Measurements from ENCODE around the gene ENOX1. TPM values are rescaled to one million over a fixed set of nuclear protein-coding genes. Genes with fewer than 3 reads are reported as not detected.

The ENOX1 gene
- polyA plus RNA-seq, 6 donors from 2014 or later = not detected

DNA sequence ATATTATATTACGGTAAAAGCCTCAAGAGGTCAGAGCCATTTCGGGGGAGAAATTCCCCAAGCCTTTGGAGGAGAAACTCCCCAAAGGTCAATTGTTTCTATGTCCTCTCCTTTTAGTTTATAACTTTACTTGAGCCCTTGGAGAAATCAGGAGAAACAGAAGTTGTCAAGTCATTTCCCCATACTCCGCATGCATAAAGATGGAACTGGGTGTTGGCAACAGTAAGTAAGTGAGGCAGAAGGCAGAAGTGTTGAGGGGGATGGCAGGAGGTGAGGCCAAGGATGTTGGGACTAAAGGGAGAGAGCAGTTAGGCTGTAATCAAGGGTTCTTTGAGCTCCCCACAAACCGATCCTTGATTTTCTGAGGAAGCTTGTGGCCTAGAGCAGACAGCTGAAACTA lies 307.9 kb downstream of the ENOX1 start:
- H3K27ac Mint-ChIP-seq = no peak overlapping the region
- H3K9me3 Mint-ChIP-seq = no peaks in the 10 kb centered on the region
- no peaks in the 10 kb centered on the region for H3K36me3 Mint-ChIP-seq
- H3K4me1 Mint-ChIP-seq = no peaks in the 10 kb centered on the region
- DNase-seq = no peak
- no peak overlapping the region for H3K4me3 Mint-ChIP-seq
- peaks cover 0 to 3% (median 0%) of the 10 kb centered on the region in 3 donors for H3K27me3 Mint-ChIP-seq
- no peak for ATAC-seq (ENCODE audit: low read depth in 2 of 2)

DNA sequence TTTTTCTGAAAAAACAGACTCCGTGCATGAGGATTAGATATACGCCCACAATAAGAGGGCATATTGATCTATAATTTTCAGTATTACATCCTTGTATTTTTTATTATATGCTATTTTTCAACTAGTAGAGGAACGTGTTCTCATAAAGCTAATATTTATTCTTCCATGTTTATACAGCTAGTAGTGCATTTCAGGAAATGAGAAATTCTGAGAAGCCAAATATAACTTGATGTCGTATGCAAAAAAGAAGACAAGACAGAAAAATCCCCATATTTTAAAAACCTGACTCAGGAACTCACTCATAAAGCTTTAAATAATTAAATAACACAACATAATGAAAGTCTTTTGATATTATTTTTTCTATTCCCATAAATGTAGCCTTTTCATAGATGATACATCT lies 308.6 kb downstream of the ENOX1 start:
- Mint-ChIP-seq H3K36me3 (no peaks in the 10 kb centered on the region), H3K27ac (no peak overlapping the region), H3K27me3 (peaks cover 0 to 3% (median 0%) of the 10 kb centered on the region in 3 donors), H3K4me3 (no peak overlapping the region), H3K4me1 (no peaks in the 10 kb centered on the region), H3K9me3 (no peaks in the 10 kb centered on the region)
- DNase-seq (no peak), ATAC-seq (ENCODE audit: low read depth in 2 of 2) (no peak)

- Mint-ChIP-seq H3K27ac (no peak overlapping the region), H3K4me3 (no peak overlapping the region), H3K36me3 (no peaks in the 10 kb centered on the region), H3K4me1 (no peaks in the 10 kb centered on the region), H3K9me3 (no peaks in the 10 kb centered on the region), H3K27me3 (peaks cover 0 to 3% (median 0%) of the 10 kb centered on the region in 3 donors)
- ATAC-seq (ENCODE audit: low read depth in 2 of 2) (no peak), DNase-seq (no peak)
Measured at GRCh38 chr13:43475140-43475539, 311.6 kb downstream of the ENOX1 start.

GRCh38 chr13:43473437-43473836 lies 313.3 kb downstream of the ENOX1 start:
- Mint-ChIP-seq H3K27me3 (peaks cover 0 to 6% (median 0%) of the 10 kb centered on the region in 3 donors), H3K4me3 (no peak overlapping the region)

DNA sequence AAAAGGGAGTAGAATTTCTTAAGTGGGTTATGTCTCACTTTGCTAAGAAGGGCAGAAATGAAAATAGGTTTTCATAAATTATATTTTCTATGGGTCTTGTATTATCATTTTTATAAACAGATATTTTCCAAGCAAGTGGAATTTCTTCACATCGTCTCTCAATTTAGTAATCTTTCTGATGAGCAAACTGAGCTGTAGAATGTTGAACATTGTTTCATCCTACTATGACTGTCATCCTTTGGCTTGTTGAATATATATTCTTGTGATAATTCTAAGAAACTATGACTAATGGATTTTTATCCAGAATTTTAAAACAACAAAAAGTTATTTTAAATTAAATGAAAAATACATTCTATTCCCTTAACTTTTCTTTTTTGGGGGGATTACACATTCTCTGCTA lies 313.8 kb downstream of the ENOX1 start:
- Mint-ChIP-seq H3K27ac (no peak overlapping the region), H3K4me3 (no peak overlapping the region), H3K36me3 (no peaks in the 10 kb centered on the region), H3K4me1 (no peaks in the 10 kb centered on the region), H3K27me3 (peaks cover 0 to 6% (median 0%) of the 10 kb centered on the region in 3 donors), H3K9me3 (no peaks in the 10 kb centered on the region)
- DNase-seq (no peak), ATAC-seq (ENCODE audit: low read depth in 2 of 2) (no peak)

More at GRCh38 chr13:43473437-43473836, 313.3 kb downstream of the ENOX1 start:
- DNase-seq (no peak), ATAC-seq (ENCODE audit: low read depth in 2 of 2) (no peak)
- Mint-ChIP-seq H3K9me3 (no peaks in the 10 kb centered on the region), H3K36me3 (no peaks in the 10 kb centered on the region), H3K4me1 (no peaks in the 10 kb centered on the region), H3K27ac (no peak overlapping the region)

DNA sequence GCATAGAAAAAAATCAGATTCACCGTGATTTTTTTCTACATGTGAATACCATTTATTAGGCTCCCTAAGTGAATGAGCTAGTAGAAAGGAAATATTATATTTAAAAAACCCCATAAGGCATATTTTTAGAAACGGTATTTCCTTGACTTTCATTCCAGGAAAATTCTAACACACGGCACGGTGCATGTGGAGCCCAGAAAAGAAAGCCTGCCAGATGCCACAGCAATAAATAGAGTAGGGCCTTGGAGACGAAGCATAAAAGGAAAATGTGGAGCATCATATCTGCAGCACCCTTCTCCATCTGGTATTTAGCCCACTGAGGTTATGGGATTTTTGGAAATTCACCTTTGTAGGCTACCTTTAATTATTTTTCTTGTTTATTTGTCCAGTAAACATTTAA lies 314.4 kb downstream of the ENOX1 start:
- H3K9me3 Mint-ChIP-seq = no peaks in the 10 kb centered on the region
- H3K27me3 Mint-ChIP-seq = peaks cover 0 to 6% (median 0%) of the 10 kb centered on the region in 3 donors
- H3K4me3 Mint-ChIP-seq = no peak overlapping the region
- DNase-seq = no peak
- no peak overlapping the region for H3K27ac Mint-ChIP-seq
- no peaks in the 10 kb centered on the region for H3K4me1 Mint-ChIP-seq
- no peaks in the 10 kb centered on the region for H3K36me3 Mint-ChIP-seq
- ATAC-seq (ENCODE audit: low read depth in 2 of 2) = no peak

- Mint-ChIP-seq H3K36me3 (no peaks in the 10 kb centered on the region), H3K4me1 (no peaks in the 10 kb centered on the region), H3K27me3 (peaks cover 0 to 6% (median 0%) of the 10 kb centered on the region in 3 donors), H3K27ac (no peak overlapping the region), H3K4me3 (no peak overlapping the region), H3K9me3 (no peaks in the 10 kb centered on the region)
- ATAC-seq (ENCODE audit: low read depth in 2 of 2) (no peak), DNase-seq (no peak)
Measured at GRCh38 chr13:43470610-43471009, 316.2 kb downstream of the ENOX1 start.

DNA sequence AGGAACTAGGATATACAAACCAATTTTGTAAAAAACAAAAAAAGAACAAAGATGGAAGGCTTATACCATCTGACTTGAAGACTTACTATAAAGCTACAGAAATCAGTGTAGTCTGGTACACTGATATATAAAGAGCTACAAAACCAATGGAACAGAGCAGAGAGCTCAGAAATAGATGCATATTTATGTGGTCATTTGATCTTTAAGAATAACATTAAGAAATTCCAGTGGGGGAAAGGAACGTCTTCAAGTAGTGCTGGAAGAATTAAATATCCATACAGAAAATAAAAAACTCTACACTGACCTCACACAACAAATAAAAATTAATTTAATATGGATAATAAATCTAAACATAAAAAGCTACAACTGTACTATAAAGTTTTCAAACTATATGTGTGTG lies 317.0 kb downstream of the ENOX1 start:
- Mint-ChIP-seq H3K27me3 (peaks cover 0 to 6% (median 0%) of the 10 kb centered on the region in 3 donors), H3K4me1 (no peaks in the 10 kb centered on the region), H3K27ac (no peak overlapping the region), H3K9me3 (no peaks in the 10 kb centered on the region), H3K36me3 (no peaks in the 10 kb centered on the region), H3K4me3 (no peak overlapping the region)
- DNase-seq (no peak), ATAC-seq (ENCODE audit: low read depth in 2 of 2) (no peak)

DNA sequence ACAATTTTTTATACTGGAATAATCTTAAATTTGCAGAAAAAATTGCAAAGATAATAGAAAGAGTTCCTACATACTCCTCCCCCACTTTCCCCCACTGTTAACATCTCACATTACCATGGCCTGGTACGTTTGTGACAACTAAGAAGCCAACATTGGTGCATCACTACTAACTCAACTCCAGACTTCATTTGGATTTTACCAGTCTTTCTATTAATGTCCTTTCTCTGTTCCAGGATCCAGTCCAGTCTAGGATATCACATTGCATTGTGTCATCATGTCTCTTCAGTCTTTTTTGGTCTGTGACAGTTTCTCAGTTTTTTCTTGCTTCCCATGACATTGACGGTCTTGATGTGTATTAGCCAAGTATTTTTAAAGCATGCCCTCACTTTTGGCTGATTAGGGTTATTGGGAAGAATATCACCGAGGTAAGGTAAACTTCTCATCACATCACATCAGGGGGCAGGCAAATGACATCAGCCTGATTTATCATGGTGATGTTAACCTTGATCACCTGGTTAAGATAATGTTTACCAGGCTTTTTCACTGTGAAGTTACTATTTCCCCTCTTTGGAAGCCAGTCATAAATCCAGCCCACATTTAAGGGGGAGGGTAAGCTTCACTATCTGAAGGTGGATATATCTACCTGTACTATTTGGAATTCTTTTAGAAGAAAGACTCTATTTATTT lies 322.1 kb downstream of the ENOX1 start:
- DNase-seq = no peak
- no peak for ATAC-seq (ENCODE audit: low read depth in 2 of 2)
- no peaks in the 10 kb centered on the region for H3K4me1 Mint-ChIP-seq
- H3K9me3 Mint-ChIP-seq = no peaks in the 10 kb centered on the region
- H3K4me3 Mint-ChIP-seq = no peak overlapping the region
- no peaks in the 10 kb centered on the region for H3K36me3 Mint-ChIP-seq
- no peak overlapping the region for H3K27ac Mint-ChIP-seq
- peaks cover 0 to 3% (median 0%) of the 10 kb centered on the region in 3 donors for H3K27me3 Mint-ChIP-seq

- Mint-ChIP-seq H3K36me3 (no peaks in the 10 kb centered on the region), H3K4me1 (no peaks in the 10 kb centered on the region), H3K4me3 (no peak overlapping the region), H3K27me3 (no peaks in the 10 kb centered on the region), H3K9me3 (peaks cover 0 to 2% (median 0%) of the 10 kb centered on the region in 7 donors), H3K27ac (no peak overlapping the region)
- DNase-seq = no peak
- ATAC-seq (ENCODE audit: low read depth in 2 of 2) = no peak
Measured at GRCh38 chr13:43448605-43449336, 338.0 kb downstream of the ENOX1 start.

- Mint-ChIP-seq H3K4me3 (no peak overlapping the region), H3K27ac (no peak overlapping the region), H3K9me3 (no peaks in the 10 kb centered on the region), H3K4me1 (no peaks in the 10 kb centered on the region), H3K36me3 (no peaks in the 10 kb centered on the region), H3K27me3 (no peaks in the 10 kb centered on the region)
- DNase-seq (no peak), ATAC-seq (ENCODE audit: low read depth in 2 of 2) (no peak)
Measured at GRCh38 chr13:43446126-43446525, 340.6 kb downstream of the ENOX1 start.

- Mint-ChIP-seq H3K36me3 (no peaks in the 10 kb centered on the region), H3K27ac (no peak overlapping the region), H3K4me3 (no peak overlapping the region), H3K4me1 (no peaks in the 10 kb centered on the region), H3K9me3 (no peaks in the 10 kb centered on the region), H3K27me3 (no peaks in the 10 kb centered on the region)
- ATAC-seq (ENCODE audit: low read depth in 2 of 2) = no peak
- DNase-seq = no peak
Measured at GRCh38 chr13:43445668-43446067, 341.1 kb downstream of the ENOX1 start.

DNA sequence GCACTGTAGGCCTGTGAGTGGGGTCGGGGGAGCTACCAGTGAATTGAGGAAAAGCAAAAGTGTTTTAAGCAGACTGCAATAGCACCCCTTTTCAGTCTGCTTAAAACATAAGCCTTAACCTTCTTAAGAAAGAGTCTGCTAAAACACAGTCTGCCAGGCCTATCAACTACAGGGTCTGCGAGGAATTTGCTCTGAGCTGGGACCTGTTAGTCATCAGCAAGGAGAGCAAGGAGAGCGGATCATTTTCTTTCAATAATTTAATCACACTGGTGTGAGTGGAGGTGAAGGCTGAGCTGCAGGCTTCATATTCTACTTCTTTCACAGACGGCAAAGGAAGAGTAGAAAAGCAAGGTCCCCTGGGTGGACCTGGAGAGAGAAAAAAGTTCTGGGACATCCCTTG lies 342.7 kb downstream of the ENOX1 start:
- no peak for DNase-seq
- no peaks in the 10 kb centered on the region for H3K4me1 Mint-ChIP-seq
- no peak for ATAC-seq (ENCODE audit: low read depth in 2 of 2)
- no peaks in the 10 kb centered on the region for H3K27me3 Mint-ChIP-seq
- no peaks in the 10 kb centered on the region for H3K9me3 Mint-ChIP-seq
- no peak overlapping the region for H3K27ac Mint-ChIP-seq
- no peak overlapping the region for H3K4me3 Mint-ChIP-seq
- H3K36me3 Mint-ChIP-seq = no peaks in the 10 kb centered on the region

DNA sequence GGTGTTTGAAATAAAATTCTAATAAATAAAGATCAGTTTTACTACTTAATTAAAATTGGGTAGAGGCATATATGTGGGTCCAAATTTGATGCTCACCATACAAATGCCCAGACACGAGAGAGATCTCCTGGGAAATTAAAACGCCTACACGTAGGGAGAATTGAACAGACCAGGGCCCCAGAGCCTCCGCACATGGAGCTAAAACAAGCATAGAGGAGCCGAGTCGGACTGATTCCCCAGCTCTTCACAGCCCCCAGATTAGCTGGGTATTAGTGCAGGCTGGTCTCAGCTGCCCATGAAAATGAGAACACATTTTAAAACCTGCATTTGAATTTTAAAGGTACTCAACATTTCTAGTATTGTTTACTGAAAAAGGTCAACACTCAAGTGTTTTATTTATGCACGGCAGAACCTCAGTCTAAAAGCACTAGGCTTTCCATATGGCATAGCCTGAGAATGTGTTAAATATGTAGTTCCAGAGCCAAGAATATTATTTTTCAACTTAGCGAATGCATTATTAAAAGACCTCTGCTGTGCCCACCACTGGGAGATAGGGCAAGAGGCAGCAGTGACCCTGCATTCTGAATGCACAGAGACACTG lies 344.8 kb downstream of the ENOX1 start:
- Mint-ChIP-seq H3K27me3 (no peaks in the 10 kb centered on the region), H3K9me3 (no peaks in the 10 kb centered on the region), H3K4me3 (no peak overlapping the region), H3K27ac (no peak overlapping the region), H3K36me3 (no peaks in the 10 kb centered on the region), H3K4me1 (no peaks in the 10 kb centered on the region)
- no peak for DNase-seq
- ATAC-seq (ENCODE audit: low read depth in 2 of 2) = no peak
